Measurements from ENCODE around the gene NR5A1. TPM values are rescaled to one million over a fixed set of nuclear protein-coding genes. Genes with fewer than 3 reads are reported as not detected.

Gene NR5A1
- total and polyA plus RNA-seq, 5 donors, result not detected

DNA sequence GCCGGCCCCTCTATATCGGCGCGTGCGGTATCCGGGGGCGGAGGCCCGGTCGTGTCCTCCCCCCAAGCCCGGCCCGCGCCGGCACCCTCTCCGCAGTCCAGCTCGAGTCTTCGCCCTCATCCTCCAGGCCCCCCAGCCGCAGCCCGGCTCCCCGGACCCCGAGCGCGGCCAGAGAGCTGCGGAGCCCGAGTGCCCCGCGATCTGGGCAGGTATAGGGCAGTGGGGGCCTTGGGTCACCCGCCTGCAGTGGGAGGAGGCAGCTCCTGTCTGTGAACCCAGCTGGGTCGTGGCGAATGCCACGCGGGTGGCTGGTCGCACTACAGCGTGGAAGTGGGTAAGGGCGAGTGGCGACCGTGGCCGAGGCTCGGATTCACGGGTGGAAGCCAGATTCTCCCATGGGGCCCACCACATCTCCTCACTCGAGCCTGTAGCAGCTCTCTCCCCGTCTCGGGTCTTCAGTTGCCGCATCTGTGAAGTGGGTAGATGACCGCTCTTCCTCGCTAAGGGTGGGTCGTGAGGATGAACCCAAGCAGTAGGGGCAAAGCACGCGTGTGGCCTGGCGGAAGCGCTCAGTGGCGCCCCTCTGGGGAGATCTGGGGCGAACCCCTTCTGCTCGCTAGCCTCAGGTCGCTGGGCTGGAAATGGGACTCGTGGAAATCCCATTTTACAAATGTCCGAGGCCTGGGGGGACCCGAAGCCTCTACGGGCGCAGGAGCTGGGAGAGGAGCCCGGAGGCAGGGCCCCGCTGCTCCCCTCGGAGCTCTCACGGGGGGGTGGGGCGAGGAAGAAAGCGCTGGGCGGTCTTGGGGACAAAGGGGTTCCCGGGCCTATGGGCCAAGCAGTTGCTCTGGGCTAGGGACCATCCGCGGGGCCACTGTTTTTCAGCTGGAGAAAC lies 1.9 kb downstream of the NR5A1 start:
- Histone ChIP-seq H3K9me3 (ENCODE audit: control insufficient read depth, low read length) (no peaks in the 10 kb centered on the region), H3K4me3 (ENCODE audit: low read length) (peak overlapping the region; percentile 37), H3K4me1 (ENCODE audit: control insufficient read depth, insufficient read depth, low read length) (no peaks in the 10 kb centered on the region), H3K27ac (ENCODE audit: low read length) (no peak overlapping the region), H3K27me3 (ENCODE audit: control insufficient read depth, insufficient read depth) (no peaks in the 10 kb centered on the region)
- no peak for ATAC-seq
- intact Hi-C loops (cut with DNase I), result no loop called here
- peak in 2 of 3 donors; percentile 24 to 44 for DNase-seq
- WGBS, result 26% methylated on average over 69 of the region's 69 CpGs

DNA sequence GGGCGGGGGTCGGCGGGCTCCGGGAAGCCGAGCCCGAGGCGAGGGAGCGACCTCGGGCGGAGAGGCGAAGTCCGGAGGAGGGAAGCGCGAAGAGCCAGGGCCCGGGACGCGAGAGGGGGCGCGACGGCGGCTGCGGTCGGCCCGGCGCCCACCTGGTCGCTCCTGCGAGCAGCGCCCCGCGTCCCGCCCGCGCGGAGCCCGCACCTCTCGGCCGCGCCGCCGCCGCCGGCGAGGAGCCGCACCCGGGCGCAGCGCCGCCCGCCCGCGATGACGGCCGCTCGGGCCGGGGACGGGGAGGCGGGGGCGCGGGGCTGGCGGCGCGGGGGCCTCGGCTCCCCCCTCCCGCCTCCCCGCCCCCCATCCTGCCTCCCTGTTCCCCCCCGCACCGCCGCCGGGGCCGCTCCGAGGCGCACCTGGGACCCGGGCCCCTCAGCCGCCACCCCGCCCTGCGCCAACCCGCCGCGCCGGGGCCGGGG lies 2.6 kb downstream of the NR5A1 start:
- ATAC-seq (no peak), DNase-seq (peak in 1 of 3 donors; percentile 11)
- Histone ChIP-seq H3K27ac (ENCODE audit: low read length) (no peak overlapping the region), H3K4me1 (ENCODE audit: control insufficient read depth, insufficient read depth, low read length) (no peaks in the 10 kb centered on the region), H3K27me3 (ENCODE audit: control insufficient read depth, insufficient read depth) (no peaks in the 10 kb centered on the region), H3K4me3 (ENCODE audit: low read length) (peak overlapping the region; percentile 37), H3K9me3 (ENCODE audit: control insufficient read depth, low read length) (no peaks in the 10 kb centered on the region)
- under 1% methylated on average over 80 of the region's 81 CpGs for WGBS
- intact Hi-C loops (cut with DNase I), result no loop called here

DNA sequence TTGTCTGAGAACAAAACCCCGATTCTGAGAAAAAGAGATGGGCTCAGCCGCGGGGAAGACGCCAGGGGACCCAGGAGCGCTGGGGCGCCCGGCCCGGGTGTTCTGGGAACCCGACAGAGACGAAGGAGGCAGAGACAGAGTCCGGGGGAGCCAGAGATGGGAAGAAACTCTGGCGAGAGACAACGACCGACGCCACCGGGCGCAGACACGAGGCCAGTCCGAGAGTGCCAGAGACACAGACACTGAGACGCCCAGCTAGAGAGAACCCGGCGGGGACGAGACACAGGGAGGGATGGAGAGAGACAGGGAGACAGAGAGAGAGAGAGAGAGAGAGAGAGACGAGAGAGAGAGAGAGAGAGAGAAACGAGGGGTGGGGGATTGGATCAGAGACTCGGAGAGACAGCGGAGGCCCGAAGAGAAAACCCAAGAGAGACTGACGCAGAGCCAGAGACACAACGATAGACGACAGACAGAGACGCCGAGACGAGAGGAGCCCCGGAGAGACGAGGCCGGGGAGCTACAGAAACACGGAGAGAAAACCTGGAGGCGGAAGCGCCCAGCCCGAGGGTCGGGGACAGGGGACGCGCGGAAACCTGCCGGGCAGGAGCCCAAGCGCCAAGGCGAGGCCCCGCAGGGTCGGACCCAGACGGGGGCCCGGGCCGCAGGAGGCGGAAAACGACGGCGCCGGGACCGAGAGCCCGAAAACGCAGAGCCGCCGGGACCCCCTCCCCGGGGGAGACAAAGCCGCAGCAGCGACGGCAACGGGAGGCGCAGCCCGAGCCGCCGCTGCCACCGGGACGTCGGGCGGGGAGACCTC lies 3.3 kb downstream of the NR5A1 start:
- Histone ChIP-seq H3K27me3 (ENCODE audit: control insufficient read depth, insufficient read depth) (no peaks in the 10 kb centered on the region), H3K4me3 (ENCODE audit: low read length) (peak overlapping the region; percentile 37), H3K27ac (ENCODE audit: low read length) (no peak overlapping the region), H3K4me1 (ENCODE audit: control insufficient read depth, insufficient read depth, low read length) (no peaks in the 10 kb centered on the region), H3K9me3 (ENCODE audit: control insufficient read depth, low read length) (no peaks in the 10 kb centered on the region)
- intact Hi-C loops (cut with DNase I), result no loop called here
- WGBS, result 3% methylated on average over 76 of the region's 76 CpGs
- ATAC-seq (no peak), DNase-seq (peak in 1 of 3 donors; percentile 29)

DNA sequence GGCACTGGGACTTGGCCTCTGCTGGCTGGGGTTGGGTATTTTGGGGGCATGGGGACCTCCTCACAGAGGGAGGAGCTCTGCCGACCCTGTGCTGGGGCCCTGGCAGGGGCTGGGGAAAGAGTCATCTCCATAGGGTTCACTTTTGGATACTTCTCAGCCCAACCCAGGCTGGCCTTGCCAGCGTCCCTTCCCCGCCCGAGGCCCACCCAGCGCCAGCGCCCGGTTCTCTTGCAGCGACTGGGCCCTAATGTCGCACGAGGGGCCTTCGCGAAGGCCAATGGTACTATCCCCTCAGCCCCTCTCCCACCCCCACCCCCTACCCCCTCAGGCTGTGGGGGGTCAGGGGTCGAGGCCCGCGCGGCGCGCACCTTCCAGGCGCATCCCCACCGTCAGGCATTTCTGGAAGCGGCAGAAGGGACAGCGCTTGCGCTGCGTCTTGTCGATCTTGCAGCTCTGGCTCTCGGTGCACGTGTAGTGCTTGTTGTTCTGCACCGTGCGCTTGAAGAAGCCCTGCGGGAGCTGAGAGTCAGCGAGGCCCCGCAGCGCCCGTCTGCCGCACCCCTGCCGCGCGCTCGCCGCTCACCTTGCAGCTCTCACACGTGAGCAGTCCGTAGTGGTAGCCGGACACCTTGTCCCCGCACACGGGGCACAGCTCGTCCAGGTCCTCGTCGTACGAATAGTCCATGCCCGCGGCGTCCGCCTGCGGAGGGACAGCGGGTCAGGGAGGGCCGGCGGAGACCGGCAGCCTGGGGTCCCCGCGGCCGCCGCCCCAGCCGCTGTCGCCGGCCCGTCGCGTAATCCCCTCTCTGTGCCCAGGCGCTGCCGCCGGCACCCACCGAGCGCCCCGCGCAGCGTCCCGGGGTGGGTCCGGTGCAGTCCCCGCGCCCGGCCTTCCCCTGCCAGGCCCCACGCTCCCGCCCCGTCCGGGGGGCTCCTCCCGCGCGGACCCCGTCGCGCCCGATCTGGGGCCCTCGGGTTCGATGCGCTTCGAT lies 4.2 kb downstream of the NR5A1 start:
- H3K27me3 ChIP-seq (ENCODE audit: control insufficient read depth, insufficient read depth), result no peaks in the 10 kb centered on the region
- no peak overlapping the region for H3K27ac ChIP-seq (ENCODE audit: low read length)
- DNase-seq (peak in 1 of 3 donors; percentile 44), ATAC-seq (no peak)
- intact Hi-C loops (cut with DNase I), result no loop called here
- whole genome bisulfite sequencing, result 12% methylated on average over 96 of the region's 96 CpGs
- H3K4me3 ChIP-seq (ENCODE audit: low read length), result no peak overlapping the region
- no peaks in the 10 kb centered on the region for H3K4me1 ChIP-seq (ENCODE audit: control insufficient read depth, insufficient read depth, low read length)
- H3K9me3 ChIP-seq (ENCODE audit: control insufficient read depth, low read length), result no peaks in the 10 kb centered on the region

DNA sequence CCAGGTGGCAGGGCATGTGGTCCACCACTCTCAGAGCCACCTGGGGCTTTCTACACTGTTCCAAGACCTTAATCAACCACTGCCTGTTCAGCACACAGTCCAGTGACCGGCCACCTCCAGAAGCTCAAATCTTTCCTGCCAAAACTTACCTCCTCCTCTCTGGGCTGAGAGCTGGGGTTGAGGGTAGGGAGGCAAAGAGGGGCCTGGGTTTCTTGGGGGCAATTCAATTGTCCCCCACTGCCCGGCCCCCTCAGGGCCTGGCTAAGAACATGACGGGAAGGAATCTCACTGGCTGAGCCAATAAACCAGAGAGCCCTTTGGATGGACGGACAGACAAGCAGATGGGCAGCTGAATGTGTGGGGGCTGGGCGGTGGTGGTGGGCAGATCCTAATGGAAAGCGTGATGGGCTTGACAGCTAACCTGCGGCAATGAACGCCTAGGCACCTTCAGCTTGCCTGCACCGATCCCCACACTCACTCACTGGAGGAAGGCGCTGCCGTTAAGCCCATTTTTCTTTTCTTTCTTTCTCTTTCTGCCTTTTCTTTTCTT lies 5.4 kb downstream of the NR5A1 start:
- Histone ChIP-seq H3K27me3 (ENCODE audit: control insufficient read depth, insufficient read depth) (no peaks in the 10 kb centered on the region), H3K9me3 (ENCODE audit: control insufficient read depth, low read length) (no peaks in the 10 kb centered on the region), H3K27ac (ENCODE audit: low read length) (no peak overlapping the region), H3K4me3 (ENCODE audit: low read length) (no peak overlapping the region), H3K4me1 (ENCODE audit: control insufficient read depth, insufficient read depth, low read length) (no peaks in the 10 kb centered on the region)
- intact Hi-C loops (cut with DNase I), result no loop called here
- DNase-seq, result no peak
- no peak for ATAC-seq
- WGBS, result 58% methylated on average over 11 of the region's 11 CpGs

DNA sequence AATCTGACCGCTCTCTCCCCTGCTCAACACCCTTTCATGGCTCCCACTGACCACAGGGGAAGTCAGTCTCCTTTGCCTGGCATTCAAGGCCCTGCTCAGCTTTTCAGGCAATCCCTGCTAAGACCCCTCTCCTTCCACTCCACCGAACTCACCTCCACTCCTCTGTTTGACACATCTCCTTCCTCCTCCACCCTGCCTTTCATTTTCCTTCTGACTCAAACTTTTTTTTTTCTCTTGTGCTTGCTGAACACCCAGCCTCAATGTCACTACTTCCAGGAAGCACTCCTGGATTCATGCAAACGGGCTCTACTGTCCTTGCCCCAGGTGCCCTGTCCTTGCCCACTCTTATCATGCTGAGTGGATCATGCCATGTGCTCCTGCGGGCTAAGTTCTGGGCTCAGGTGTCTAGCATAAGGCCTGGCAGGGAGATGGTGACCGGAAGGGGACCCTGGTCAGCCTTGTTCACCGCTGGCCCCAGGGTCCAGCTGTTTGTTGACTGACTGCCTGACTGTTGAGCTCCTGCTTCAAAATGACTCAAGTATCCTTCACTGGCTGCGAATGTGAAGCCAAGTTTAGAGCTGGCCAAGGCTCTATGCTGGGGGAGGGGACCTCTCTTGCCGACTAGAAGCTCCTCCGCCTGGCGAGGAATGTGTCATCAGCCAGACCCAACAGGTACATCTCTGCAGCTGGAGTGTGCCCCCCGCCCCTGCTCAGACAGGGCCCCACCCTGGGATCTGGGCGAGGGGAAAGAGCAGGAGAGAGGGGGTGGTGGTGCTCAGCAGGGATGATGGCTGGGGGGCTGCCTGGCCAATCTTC lies 6.2 kb downstream of the NR5A1 start:
- intact Hi-C loops (cut with DNase I), result no loop called here
- Histone ChIP-seq H3K9me3 (ENCODE audit: control insufficient read depth, low read length) (no peaks in the 10 kb centered on the region), H3K4me3 (ENCODE audit: low read length) (no peak overlapping the region), H3K4me1 (ENCODE audit: control insufficient read depth, insufficient read depth, low read length) (no peaks in the 10 kb centered on the region), H3K27me3 (ENCODE audit: control insufficient read depth, insufficient read depth) (no peaks in the 10 kb centered on the region), H3K27ac (ENCODE audit: low read length) (no peak overlapping the region)
- 62% methylated on average over 12 of the region's 12 CpGs for WGBS
- peak in 1 of 3 donors; percentile 46 for DNase-seq
- ATAC-seq, result no peak

DNA sequence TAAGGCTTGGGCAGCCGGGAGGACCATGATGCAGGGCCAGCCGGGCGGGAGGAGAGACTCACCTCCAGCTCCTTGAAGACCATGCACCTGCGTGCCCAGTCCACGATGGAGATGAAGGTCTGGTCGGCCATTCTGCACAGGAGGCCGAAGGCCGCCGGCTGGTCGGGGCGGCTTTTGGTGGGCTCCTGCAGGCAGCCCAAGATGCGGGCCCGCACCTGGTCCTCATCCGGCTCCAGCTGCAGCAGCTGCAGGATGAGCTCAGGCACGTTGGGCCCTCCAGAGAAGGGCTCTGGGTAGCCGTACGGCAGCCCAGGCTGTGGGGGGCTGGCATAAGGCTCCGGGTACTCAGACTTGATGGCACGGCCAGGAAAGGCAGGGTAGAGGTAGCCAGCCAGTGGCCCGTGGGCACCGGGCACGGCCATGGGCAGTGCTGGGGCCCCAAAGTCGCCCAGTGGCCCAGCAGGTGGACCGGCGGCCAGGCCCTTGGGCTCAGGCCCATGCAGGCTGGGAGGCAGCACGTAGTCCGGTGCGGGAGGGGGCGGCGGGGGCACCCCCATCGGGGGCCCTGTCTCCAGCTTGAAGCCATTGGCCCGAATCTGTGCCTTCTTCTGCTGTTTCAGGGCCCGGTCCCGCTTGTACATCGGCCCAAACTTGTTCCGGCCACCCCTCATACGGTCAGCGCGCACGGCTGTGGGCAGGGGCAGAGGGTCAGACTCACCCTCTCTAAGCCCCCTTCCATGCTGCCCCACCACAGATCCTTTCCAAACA lies 7.0 kb downstream of the NR5A1 start:
- no peak for ATAC-seq
- Histone ChIP-seq H3K9me3 (ENCODE audit: control insufficient read depth, low read length) (no peaks in the 10 kb centered on the region), H3K27me3 (ENCODE audit: control insufficient read depth, insufficient read depth) (no peaks in the 10 kb centered on the region), H3K27ac (ENCODE audit: low read length) (no peak overlapping the region), H3K4me1 (ENCODE audit: control insufficient read depth, insufficient read depth, low read length) (no peaks in the 10 kb centered on the region), H3K4me3 (ENCODE audit: low read length) (no peak overlapping the region)
- intact Hi-C loops (cut with DNase I), result no loop called here
- peak in 2 of 3 donors; percentile 33 to 47 for DNase-seq
- WGBS, result 93% methylated on average over 40 of the region's 40 CpGs

DNA sequence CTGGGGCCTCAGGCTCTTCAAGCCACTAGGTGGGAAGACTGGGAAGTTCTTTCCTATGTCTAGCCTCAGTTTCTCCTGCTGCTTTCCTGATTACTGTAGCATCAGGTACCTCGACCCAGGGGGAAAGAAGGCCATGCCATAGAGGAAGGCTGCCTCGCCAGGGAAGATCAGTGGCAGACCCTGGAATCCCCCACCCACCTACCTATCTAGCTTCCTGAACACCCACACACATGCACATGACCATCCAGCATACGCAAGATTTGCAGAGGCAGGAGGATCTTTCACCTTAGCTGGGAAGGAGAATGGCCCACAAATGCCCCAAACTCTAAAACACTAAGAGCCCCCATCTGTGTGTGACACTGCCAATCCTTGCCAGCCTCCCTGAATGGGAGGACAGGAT lies 8.0 kb downstream of the NR5A1 start:
- no peaks in the 10 kb centered on the region for H3K9me3 ChIP-seq (ENCODE audit: control insufficient read depth, low read length)
- no peak for DNase-seq
- intact Hi-C loops (cut with DNase I), result no loop called here
- WGBS, result 83% methylated on average over 3 of the region's 3 CpGs
- H3K4me1 ChIP-seq (ENCODE audit: control insufficient read depth, insufficient read depth, low read length), result no peaks in the 10 kb centered on the region
- H3K27me3 ChIP-seq (ENCODE audit: control insufficient read depth, insufficient read depth), result no peaks in the 10 kb centered on the region
- H3K27ac ChIP-seq (ENCODE audit: low read length), result no peak overlapping the region
- no peak overlapping the region for H3K4me3 ChIP-seq (ENCODE audit: low read length)
- ATAC-seq, result no peak

DNA sequence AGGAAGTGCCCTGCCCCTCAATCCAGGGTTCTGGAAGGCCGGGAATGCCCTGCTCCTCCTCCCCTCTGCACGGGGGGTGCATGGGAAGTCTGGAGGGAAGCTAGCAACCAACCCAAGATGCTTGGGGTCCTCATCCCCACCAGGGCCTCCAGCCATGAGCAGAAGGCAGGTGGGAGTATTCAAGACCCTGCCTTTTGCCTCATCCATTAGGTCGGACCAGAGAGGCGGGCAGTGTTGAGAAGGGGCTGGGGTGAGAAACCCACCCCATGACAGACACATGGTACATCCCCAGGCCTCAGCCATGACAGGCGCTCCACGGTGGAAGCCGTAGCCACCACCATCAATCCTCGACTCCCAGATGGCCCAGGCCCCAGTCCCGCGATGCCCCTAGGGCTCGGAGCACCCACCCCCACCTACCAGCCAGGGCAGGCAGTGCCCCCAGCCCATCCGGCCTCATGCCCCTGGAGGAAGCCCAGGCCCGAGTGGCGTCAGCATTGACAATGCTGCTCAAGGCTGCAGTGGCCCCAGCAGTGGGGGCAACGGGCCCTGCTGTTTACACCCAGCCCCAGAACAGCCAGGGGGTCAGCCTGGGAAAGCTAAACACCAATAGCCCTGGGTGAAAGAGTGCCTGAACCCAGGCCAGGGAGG lies 8.6 kb downstream of the NR5A1 start:
- Histone ChIP-seq H3K27ac (ENCODE audit: low read length) (no peak overlapping the region), H3K27me3 (ENCODE audit: control insufficient read depth, insufficient read depth) (no peaks in the 10 kb centered on the region), H3K4me1 (ENCODE audit: control insufficient read depth, insufficient read depth, low read length) (no peaks in the 10 kb centered on the region), H3K4me3 (ENCODE audit: low read length) (no peak overlapping the region), H3K9me3 (ENCODE audit: control insufficient read depth, low read length) (no peaks in the 10 kb centered on the region)
- intact Hi-C loops (cut with DNase I), result no loop called here
- WGBS, result 78% methylated on average over 15 of the region's 15 CpGs
- peak in 1 of 3 donors; percentile 26 for DNase-seq
- no peak for ATAC-seq
